Upper lobe of left lung (tissue), 6 donors: ENCODE data around the gene CTNNA1. TPM values are rescaled to one million over a fixed set of nuclear protein-coding genes. Genes with fewer than 3 reads are reported as not detected.
A peak's percentile ranks its signal among the peaks of the same experiment; 100 is the strongest.

Source experiments
- ATAC-seq, 2 donors: fragments of 200-7000 bp; cut with Tn5 transposase; one replicate each; pipeline ENCODE4 v1.9.1; 2022; ENCODE audit warnings: mild to moderate bottlenecking in 2 of 2, moderate library complexity in 2 of 2; ENCODE audit not compliant: low FRiP score in 2 of 2
- DNase-seq, 2 donors: peaks; one replicate each; pipeline ENCODE4 v3.0.0-alpha.2; 2019 to 2020
- H3K27ac ChIP-seq, 4 donors: fragments of 200-600 bp; sonication (generic); one replicate each; pipeline ENCODE4 v1.5.1; 2016 to 2019
- H3K27me3 ChIP-seq, 4 donors: fragments of 200-600 bp; sonication (generic); one replicate each; pipeline ENCODE4 v1.5.1; 2017 to 2019
- H3K36me3 ChIP-seq, 4 donors: fragments of 200-600 bp; sonication (generic); one replicate each; pipeline ENCODE4 v1.5.1; 2016 to 2019
- H3K4me1 ChIP-seq, 4 donors: fragments of 200-600 bp; sonication (generic); one replicate each; pipeline ENCODE4 v1.5.1; 2018 to 2019
- H3K4me3 ChIP-seq, 4 donors: fragments of 200-600 bp; sonication (generic); one replicate each; pipeline ENCODE4 v1.5.1; 2017 to 2019; ENCODE audit warnings: mild to moderate bottlenecking in 2 of 4, moderate library complexity in 1 of 4
- H3K9me3 ChIP-seq, 4 donors: fragments of 200-600 bp; sonication (generic); one replicate each; pipeline ENCODE4 v1.5.1; 2018 to 2019
- CTCF ChIP-seq, 6 experiments: fragments of 450-650 bp in 4 of 6; fragments of 200-600 bp in 2 of 6; sonication (generic) in 2 of 6; IDR thresholded peaks; one replicate each; pipeline ENCODE4 v1.5.1; 2016 to 2019; ENCODE audit warnings: antibody characterized with exemption in 6 of 6
- EP300 ChIP-seq, 4 donors: sonication (generic); formaldehyde crosslinking; IDR thresholded peaks; one replicate each; pipeline ENCODE4 v1.5.1; 2017; ENCODE audit warnings: antibody characterized with exemption in 4 of 4, control low read depth in 2 of 4
- POLR2A ChIP-seq, 4 donors: fragments of 450-650 bp; IDR thresholded peaks; one replicate each; pipeline ENCODE4 v1.5.1; 2016 to 2017; ENCODE audit warnings: antibody characterized with exemption in 4 of 4, mild to moderate bottlenecking in 2 of 4
- POLR2AphosphoS5 ChIP-seq, 2 donors: sonication (generic); formaldehyde crosslinking; IDR thresholded peaks; one replicate each; pipeline ENCODE4 v1.5.1; 2017; ENCODE audit warnings: antibody characterized with exemption in 2 of 2
- WGBS, 2 donors: methylation state at CpG; one replicate each; pipeline ENCODE4 v1.1.5; 2017 to 2018; 5-methylcytosine and 5-hydroxymethylcytosine counted together
- total RNA-seq, 6 donors: library from RNA; depleted of rRNA in 4 of 6; stranded (reverse); fragments of >200 nt in 4 of 6; gene quantifications; one replicate each; pipeline versions ENCODE4 v1.1.0 to v1.2.1, GENCODE V29; 2016 to 2021
- donor health status: DM: no; HTN: no; CAD: no; lungs with moderate emphysema.
- donor health status: DM: no; HTN: yes; CAD: no; lungs with severe emphysema.

Gene CTNNA1
- total RNA-seq, 6 donors from 2014 or later = 352 to 505 (median 415) TPM

GRCh38 chr5:138932171-138932810, 179.1 kb downstream of the CTNNA1 start:
- Histone ChIP-seq H3K27me3 (no peaks in the 10 kb centered on the region), H3K27ac (no peak overlapping the region), H3K4me1 (peaks cover 3 to 22% (median 10%) of the 10 kb centered on the region in 4 donors), H3K36me3 (peaks cover 46 to 88% (median 79%) of the 10 kb centered on the region in 4 donors), H3K9me3 (no peaks in the 10 kb centered on the region), H3K4me3 (no peak overlapping the region)
- TF ChIP-seq POLR2A (IDR thresholded peaks at IDR 0.05) (no peak), EP300 (IDR thresholded peaks at IDR 0.05) (no peak), POLR2AphosphoS5 (IDR thresholded peaks at IDR 0.05) (no peak), CTCF (IDR thresholded peaks at IDR 0.05) (no peak)
- ATAC-seq (no peak), DNase-seq (peak in 1 of 2 donors; percentile 50)
- 91 to 92% methylated on average over 10 to 20 of the region's 20 CpGs for WGBS, 2 donors

DNA sequence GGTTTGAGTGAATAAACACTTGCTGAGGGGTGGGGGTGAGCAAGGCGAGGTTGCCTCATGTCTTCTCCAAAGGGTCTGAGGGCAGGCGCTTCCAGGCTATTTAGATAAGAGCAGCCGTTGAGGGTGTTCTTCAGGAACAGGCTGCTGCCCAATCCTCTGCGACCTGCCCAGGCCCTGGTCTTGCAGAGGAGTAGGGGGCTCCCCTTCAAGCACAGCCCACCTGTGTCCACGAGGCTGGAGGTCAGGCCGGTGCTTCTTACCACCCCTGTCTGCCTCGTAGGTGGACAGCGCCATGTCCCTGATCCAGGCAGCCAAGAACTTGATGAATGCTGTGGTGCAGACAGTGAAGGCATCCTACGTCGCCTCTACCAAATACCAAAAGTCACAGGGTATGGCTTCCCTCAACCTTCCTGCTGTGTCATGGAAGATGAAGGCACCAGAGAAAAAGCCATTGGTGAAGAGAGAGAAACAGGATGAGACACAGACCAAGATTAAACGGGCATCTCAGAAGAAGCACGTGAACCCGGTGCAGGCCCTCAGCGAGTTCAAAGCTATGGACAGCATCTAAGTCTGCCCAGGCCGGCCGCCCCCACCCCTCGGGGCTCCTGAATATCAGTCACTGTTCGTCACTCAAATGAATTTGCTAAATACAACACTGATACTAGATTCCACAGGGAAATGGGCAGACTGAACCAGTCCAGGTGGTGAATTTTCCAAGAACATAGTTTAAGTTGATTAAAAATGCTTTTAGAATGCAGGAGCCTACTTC, 180.5 kb downstream of the CTNNA1 start:
- ATAC-seq = no peak
- no peak for TF ChIP-seq CTCF (IDR thresholded peaks at IDR 0.05)
- TF ChIP-seq POLR2AphosphoS5 (IDR thresholded peaks at IDR 0.05) = no peak
- no peak for TF ChIP-seq EP300 (IDR thresholded peaks at IDR 0.05)
- no peak for TF ChIP-seq POLR2A (IDR thresholded peaks at IDR 0.05)
- Histone ChIP-seq H3K4me3 (no peak overlapping the region), H3K4me1 (peaks cover 6 to 12% (median 10%) of the 10 kb centered on the region in 4 donors), H3K36me3 (peaks cover 45 to 75% (median 72%) of the 10 kb centered on the region in 4 donors), H3K27ac (peak overlapping the region in 1 of 4 donors; percentile 5), H3K9me3 (no peaks in the 10 kb centered on the region), H3K27me3 (no peaks in the 10 kb centered on the region)
- peak in 1 of 2 donors; percentile 60 for DNase-seq
- 86 to 95% methylated on average over 14 to 18 of the region's 18 CpGs for WGBS, 2 donors

- Histone ChIP-seq H3K4me1 (peaks cover 6 to 13% (median 10%) of the 10 kb centered on the region in 4 donors), H3K4me3 (no peak overlapping the region), H3K9me3 (no peaks in the 10 kb centered on the region), H3K27ac (peak overlapping the region in 1 of 4 donors; percentile 77), H3K27me3 (no peaks in the 10 kb centered on the region), H3K36me3 (peaks cover 32 to 63% (median 59%) of the 10 kb centered on the region in 4 donors)
- WGBS, 2 donors = 92 to 97% methylated on average over 12 of the region's 12 CpGs
- TF ChIP-seq POLR2AphosphoS5 (IDR thresholded peaks at IDR 0.05) (no peak), POLR2A (IDR thresholded peaks at IDR 0.05) (no peak), EP300 (IDR thresholded peaks at IDR 0.05) (no peak), CTCF (IDR thresholded peaks at IDR 0.05) (no peak)
- DNase-seq (peak in 1 of 2 donors; percentile 19), ATAC-seq (no peak)
These were observed 181.7 kb downstream of the CTNNA1 start for GRCh38 chr5:138934971-138935370.

GRCh38 chr5:138935466-138935865, 182.2 kb downstream of the CTNNA1 start:
- TF ChIP-seq POLR2AphosphoS5 (IDR thresholded peaks at IDR 0.05) (no peak), EP300 (IDR thresholded peaks at IDR 0.05) (no peak), POLR2A (IDR thresholded peaks at IDR 0.05) (no peak), CTCF (IDR thresholded peaks at IDR 0.05) (no peak)
- Histone ChIP-seq H3K9me3 (no peaks in the 10 kb centered on the region), H3K36me3 (peaks cover 28 to 58% (median 54%) of the 10 kb centered on the region in 4 donors), H3K4me1 (peaks cover 6 to 13% (median 10%) of the 10 kb centered on the region in 4 donors), H3K4me3 (no peak overlapping the region), H3K27ac (peak overlapping the region in 3 of 4 donors; percentile 72 to 78 (median 77)), H3K27me3 (no peaks in the 10 kb centered on the region)
- peak; percentile 20 to 50 for DNase-seq
- ATAC-seq = no peak
- WGBS, 2 donors = 86 to 94% methylated on average over 10 of the region's 10 CpGs
